Measurements from ENCODE around the gene SPTBN1.

Gene SPTBN1

GRCh38 chr2:54638103-54638502 is 182.0 kb downstream of the SPTBN1 start:
- DNase-seq = no peak

GRCh38 chr2:54638774-54639187 is 182.7 kb downstream of the SPTBN1 start:
- no peak for DNase-seq

GRCh38 chr2:54639609-54640008 is 183.5 kb downstream of the SPTBN1 start:
- no peak for DNase-seq

- no peak for DNase-seq
These were observed 184.9 kb downstream of the SPTBN1 start for GRCh38 chr2:54640834-54641540.

- no peak for DNase-seq
These were observed 185.9 kb downstream of the SPTBN1 start for GRCh38 chr2:54641988-54642387.

- DNase-seq = no peak
These were observed 186.7 kb downstream of the SPTBN1 start for GRCh38 chr2:54642677-54643430.

GRCh38 chr2:54644236-54644635 is 188.1 kb downstream of the SPTBN1 start:
- DNase-seq = no peak

- DNase-seq = no peak
These were observed 190.2 kb downstream of the SPTBN1 start for GRCh38 chr2:54646170-54646927.

GRCh38 chr2:54648256-54648655 is 192.1 kb downstream of the SPTBN1 start:
- DNase-seq = no peak

GRCh38 chr2:54649191-54649590 is 193.1 kb downstream of the SPTBN1 start:
- no peak for DNase-seq

- no peak for DNase-seq
These were observed 193.5 kb downstream of the SPTBN1 start for GRCh38 chr2:54649633-54650032.

- DNase-seq = no peak
These were observed 194.5 kb downstream of the SPTBN1 start for GRCh38 chr2:54650612-54651011.

GRCh38 chr2:54651291-54651690 is 195.2 kb downstream of the SPTBN1 start:
- DNase-seq = no peak

- no peak for DNase-seq
These were observed 196.4 kb downstream of the SPTBN1 start for GRCh38 chr2:54652540-54652939.

GRCh38 chr2:54653572-54654204 is 197.6 kb downstream of the SPTBN1 start:
- DNase-seq = no peak

- no peak for DNase-seq
These were observed 199.1 kb downstream of the SPTBN1 start for GRCh38 chr2:54655046-54655809.

- DNase-seq = no peak
These were observed 200.7 kb downstream of the SPTBN1 start for GRCh38 chr2:54656863-54657262.

- DNase-seq = peak; percentile 33
These were observed 201.5 kb downstream of the SPTBN1 start for GRCh38 chr2:54657664-54658083.

GRCh38 chr2:54658564-54659071 is 202.5 kb downstream of the SPTBN1 start:
- DNase-seq = no peak

- DNase-seq = no peak
These were observed 203.4 kb downstream of the SPTBN1 start for GRCh38 chr2:54659527-54659926.

GRCh38 chr2:54660752-54661151 is 204.6 kb downstream of the SPTBN1 start:
- DNase-seq = no peak

GRCh38 chr2:54663424-54664030 is 207.4 kb downstream of the SPTBN1 start:
- no peak for DNase-seq

Measured in CD4-positive, alpha-beta T cell treated with Interleukin-15 for 1 hour (primary cell).